HEK293T (cell line): ENCODE measurements around the gene ATP13A2.

Experiments used
- CTCF ChIA-PET: fragments of 350-600 bp; formaldehyde crosslinking; extraction: SDS; loops from one replicate; lab custom pipeline; 2021; ENCODE audit warnings: antibody characterized with exemption, inconsistent platforms; lab: Yijun Ruan, JAX
- POLR2A ChIA-PET: fragments of 350-600 bp; formaldehyde crosslinking; extraction: SDS; loops from one replicate; lab custom pipeline; 2020; ENCODE audit warnings: antibody characterized with exemption, inconsistent platforms; lab: Yijun Ruan, JAX
- DNase-seq: peaks from one replicate; pipeline ENCODE4 v3.0.0; 2012; ENCODE audit warnings: mixed read lengths; ENCODE audit errors: extremely low spot score
- ARNT ChIP-seq: fragments of 450-650 bp; IDR thresholded peaks from 2 replicates; pipeline ENCODE4 v1.6.1; 2017; ENCODE audit warnings: mild to moderate bottlenecking
- BHLHE40 ChIP-seq: fragments of 450-650 bp; IDR thresholded peaks from 2 replicates; pipeline ENCODE4 v1.6.1; 2016; ENCODE audit warnings: mild to moderate bottlenecking, moderate library complexity, borderline replicate concordance
- CTBP1 ChIP-seq: fragments of 450-650 bp; IDR thresholded peaks from 2 replicates; pipeline ENCODE4 v1.6.1; 2016; ENCODE audit warnings: borderline replicate concordance
- ELF4 ChIP-seq: fragments of 450-650 bp; IDR thresholded peaks from 2 replicates; pipeline ENCODE4 v1.6.1; 2017; ENCODE audit warnings: antibody characterized with exemption
- FOXA1 ChIP-seq: fragments of 450-650 bp; IDR thresholded peaks from 2 replicates; pipeline ENCODE4 v1.6.1; 2016; ENCODE audit warnings: mild to moderate bottlenecking
- FOXK2 ChIP-seq: fragments of 450-650 bp; IDR thresholded peaks from 2 replicates; pipeline ENCODE4 v1.6.1; 2016; ENCODE audit warnings: mild to moderate bottlenecking
- FOXM1 ChIP-seq: fragments of 450-650 bp; IDR thresholded peaks from 2 replicates; pipeline ENCODE4 v1.6.1; 2017; ENCODE audit warnings: mild to moderate bottlenecking, borderline replicate concordance
- HDGF ChIP-seq: fragments of 450-650 bp; IDR thresholded peaks from 2 replicates; pipeline ENCODE4 v1.6.1; 2017; ENCODE audit warnings: antibody characterized with exemption, borderline replicate concordance
- L3MBTL2 ChIP-seq: fragments of 450-650 bp; conservative IDR thresholded peaks from 2 replicates; pipeline ENCODE4 v1.6.1; 2016; ENCODE audit warnings: mild to moderate bottlenecking
- LEF1 ChIP-seq: fragments of 450-650 bp; IDR thresholded peaks from 2 replicates; pipeline ENCODE4 v1.6.1; 2017; ENCODE audit warnings: mild to moderate bottlenecking, borderline replicate concordance
- NFRKB ChIP-seq: fragments of 450-650 bp; IDR thresholded peaks from 2 replicates; pipeline ENCODE4 v1.6.1; 2016; ENCODE audit warnings: mild to moderate bottlenecking, moderate library complexity
- SP1 ChIP-seq: fragments of 450-650 bp; IDR thresholded peaks from 2 replicates; pipeline ENCODE4 v1.6.1; 2017
- SUZ12 ChIP-seq: fragments of 450-650 bp; IDR thresholded peaks from 2 replicates; pipeline ENCODE4 v1.6.1; 2016; ENCODE audit warnings: mild to moderate bottlenecking
- TARDBP ChIP-seq: fragments of 450-650 bp; IDR thresholded peaks from 2 replicates; pipeline ENCODE4 v1.6.1; 2016
- ZNF384 ChIP-seq: fragments of 450-650 bp; IDR thresholded peaks from 2 replicates; pipeline ENCODE4 v1.6.1; 2016
- TF ChIP-seq, protein P1 (sequence below): fragments of 450-650 bp; IDR thresholded peaks from 2 replicates; pipeline ENCODE4 v1.6.1; 2016

The ATP13A2 gene

DNA sequence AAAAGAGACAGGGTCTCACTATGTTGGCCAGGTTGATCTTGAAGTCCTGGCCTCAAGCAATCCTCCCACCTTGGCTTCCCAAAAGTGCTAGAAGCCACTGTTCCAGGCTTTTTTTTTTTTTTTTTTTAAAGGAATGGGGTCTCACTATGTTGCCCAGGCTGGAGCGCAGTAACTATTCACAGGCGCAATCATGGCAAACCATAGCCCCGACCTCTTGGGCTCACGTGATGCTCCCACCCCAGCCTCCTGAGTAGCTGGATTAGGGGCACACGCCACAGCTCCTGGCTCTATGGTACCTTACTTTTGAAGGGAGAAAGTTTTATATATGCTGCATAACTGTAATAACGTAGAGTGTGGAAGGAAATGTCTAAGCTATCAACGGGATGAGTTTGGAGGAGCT, 5.7 kb upstream of the ATP13A2 start:
- no peak for DNase-seq
- CTCF ChIA-PET = no interaction called here
- no peak for TF ChIP-seq ELF4
- no peak for TF ChIP-seq HDGF
- no peak for TF ChIP-seq CTBP1
- TF ChIP-seq SP1 = no peak
- no peak for TF ChIP-seq ARNT
- no peak for TF ChIP-seq LEF1
- TF ChIP-seq, protein P1, sequence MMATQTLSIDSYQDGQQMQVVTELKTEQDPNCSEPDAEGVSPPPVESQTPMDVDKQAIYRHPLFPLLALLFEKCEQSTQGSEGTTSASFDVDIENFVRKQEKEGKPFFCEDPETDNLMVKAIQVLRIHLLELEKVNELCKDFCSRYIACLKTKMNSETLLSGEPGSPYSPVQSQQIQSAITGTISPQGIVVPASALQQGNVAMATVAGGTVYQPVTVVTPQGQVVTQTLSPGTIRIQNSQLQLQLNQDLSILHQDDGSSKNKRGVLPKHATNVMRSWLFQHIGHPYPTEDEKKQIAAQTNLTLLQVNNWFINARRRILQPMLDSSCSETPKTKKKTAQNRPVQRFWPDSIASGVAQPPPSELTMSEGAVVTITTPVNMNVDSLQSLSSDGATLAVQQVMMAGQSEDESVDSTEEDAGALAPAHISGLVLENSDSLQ = no peak
- POLR2A ChIA-PET = interaction anchor here (1.1 kb wide), 1 partner anchor 112 kb away, joined by 3 read pairs; no protein-coding TSS in a partner anchor

DNA sequence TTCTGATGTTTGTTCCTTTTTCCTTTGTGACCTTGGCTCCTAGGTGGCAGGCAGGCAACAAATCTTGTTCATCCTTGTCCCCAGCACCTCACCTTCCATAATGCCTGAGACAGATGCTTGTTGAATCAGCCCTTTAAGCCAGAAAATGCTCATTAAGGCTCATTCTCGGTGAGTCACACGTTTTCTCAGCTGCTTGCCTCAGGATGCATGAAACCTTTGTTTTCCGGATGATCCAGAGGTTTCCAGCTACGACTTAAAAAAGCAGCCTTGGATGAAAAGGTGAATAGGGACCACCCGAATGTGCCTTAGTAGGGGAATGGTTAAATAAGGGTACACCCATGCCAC, 4.6 kb upstream of the ATP13A2 start:
- no peak for TF ChIP-seq FOXA1
- TF ChIP-seq FOXK2 = no peak
- TF ChIP-seq HDGF = no peak
- TF ChIP-seq L3MBTL2 = no peak
- no peak for TF ChIP-seq FOXM1
- TF ChIP-seq ARNT = no peak
- no peak for TF ChIP-seq TARDBP
- TF ChIP-seq, protein P1 = no peak
- TF ChIP-seq BHLHE40 = no peak
- no peak for TF ChIP-seq SP1
- TF ChIP-seq SUZ12 = no peak
- TF ChIP-seq ZNF384 = no peak
- no peak for TF ChIP-seq NFRKB
- TF ChIP-seq CTBP1 = no peak
- TF ChIP-seq ELF4 = no peak
- no peak for TF ChIP-seq LEF1
- CTCF ChIA-PET = no interaction called here
- DNase-seq = no peak
- POLR2A ChIA-PET = no interaction called here

DNA sequence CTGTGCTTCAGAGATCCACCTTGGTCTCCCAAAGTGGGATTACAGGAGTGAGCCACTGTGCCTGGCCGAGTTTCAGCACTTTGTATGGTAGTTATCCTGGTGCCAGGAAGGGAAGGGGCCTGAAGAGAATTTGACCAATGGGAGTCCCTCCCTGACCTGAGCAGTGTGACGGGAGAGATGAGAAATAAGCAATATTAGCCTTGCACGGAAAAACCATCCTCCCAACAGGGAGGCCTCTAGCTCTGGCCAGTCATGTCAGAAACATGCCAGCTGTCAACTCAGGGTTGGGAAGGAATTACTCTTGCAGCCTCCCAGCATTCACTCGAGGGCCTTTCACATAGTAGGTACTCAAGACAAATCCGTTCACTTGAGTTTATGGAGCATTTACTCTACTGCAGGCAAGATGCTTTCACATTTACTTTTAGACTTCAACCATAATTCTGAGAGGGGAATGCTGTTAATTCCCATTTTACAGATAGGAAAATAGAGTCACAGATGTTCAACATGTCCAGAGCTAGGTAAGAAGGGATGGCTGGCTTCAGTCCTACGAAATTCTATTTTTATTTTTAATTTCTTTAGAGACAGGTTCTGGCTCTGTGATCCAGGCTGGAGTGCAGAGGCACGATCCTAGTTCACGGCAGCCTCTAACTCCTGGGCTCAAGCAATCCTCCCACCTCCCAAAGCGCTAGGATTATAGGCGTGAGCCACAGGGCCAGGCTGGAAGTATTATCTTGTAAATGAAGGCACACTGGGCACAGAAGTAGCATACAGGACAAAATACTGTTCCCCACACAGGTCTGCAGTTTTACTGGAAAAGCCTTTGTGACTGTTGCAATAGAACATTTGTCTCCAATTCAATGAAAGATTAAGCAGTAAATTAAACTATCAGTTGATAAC, 3.2 kb upstream of the ATP13A2 start:
- DNase-seq = no peak
- CTCF ChIA-PET = no interaction called here
- no peak for TF ChIP-seq L3MBTL2
- TF ChIP-seq HDGF = no peak
- no peak for TF ChIP-seq FOXA1
- TF ChIP-seq ZNF384 = no peak
- TF ChIP-seq FOXM1 = no peak
- no peak for TF ChIP-seq LEF1
- TF ChIP-seq SP1 = no peak
- POLR2A ChIA-PET = no interaction called here

DNA sequence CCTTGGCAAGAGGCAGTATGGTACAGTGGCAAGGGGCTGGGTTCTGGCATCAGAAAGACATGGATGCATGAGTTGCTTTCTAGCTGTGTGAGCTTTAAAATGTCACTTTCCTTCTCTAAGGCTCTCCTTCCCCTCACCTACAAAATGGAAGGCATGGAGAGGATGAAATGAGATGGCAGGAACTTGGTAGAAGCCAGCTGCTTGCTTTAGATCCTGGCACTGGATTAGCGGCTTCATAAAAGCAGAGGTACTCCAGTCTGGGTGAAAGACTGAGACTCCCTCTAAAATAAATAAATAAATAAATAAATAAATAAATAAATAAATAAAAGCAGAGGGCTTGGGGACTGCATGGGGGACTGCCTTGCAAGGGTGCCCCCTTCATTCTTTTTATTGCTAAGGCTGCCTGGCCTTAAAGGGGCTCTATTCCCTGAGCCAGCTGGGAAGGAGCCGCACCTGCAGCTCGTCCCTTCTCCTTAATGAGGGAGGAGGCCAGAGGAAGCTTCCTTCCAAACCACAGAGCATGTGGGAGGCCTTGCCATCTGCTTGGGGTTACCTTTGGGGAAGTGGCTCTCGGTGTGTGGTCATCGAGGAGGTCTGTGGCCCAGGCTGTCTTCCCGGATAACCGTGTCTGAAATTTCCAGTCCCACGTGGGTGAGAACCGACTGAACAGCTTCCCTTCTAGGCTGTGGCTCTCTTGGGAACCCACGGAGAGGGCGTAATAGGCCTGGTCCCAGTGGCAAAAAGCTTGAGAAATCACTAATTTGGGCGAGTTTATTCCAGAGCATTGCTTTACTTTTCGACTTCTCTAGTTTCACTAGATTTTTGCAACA, 2.0 kb upstream of the ATP13A2 start:
- ChIA-PET POLR2A (interaction anchor here (1.1 kb wide), 1 partner anchor 34 kb away, joined by 3 read pairs; no protein-coding TSS in a partner anchor), CTCF (interaction anchor here (0.6 to 1.1 kb wide), 2 partner anchors 12 to 681 kb away, joined by 3 read pairs; no protein-coding TSS in a partner anchor)
- no peak for DNase-seq
- TF ChIP-seq BHLHE40 (no peak), FOXA1 (no peak), FOXM1 (no peak), LEF1 (no peak), ZNF384 (no peak), SUZ12 (no peak), ARNT (no peak), HDGF (no peak), L3MBTL2 (no peak), FOXK2 (no peak)
- TF ChIP-seq, protein P1 = no peak

DNA sequence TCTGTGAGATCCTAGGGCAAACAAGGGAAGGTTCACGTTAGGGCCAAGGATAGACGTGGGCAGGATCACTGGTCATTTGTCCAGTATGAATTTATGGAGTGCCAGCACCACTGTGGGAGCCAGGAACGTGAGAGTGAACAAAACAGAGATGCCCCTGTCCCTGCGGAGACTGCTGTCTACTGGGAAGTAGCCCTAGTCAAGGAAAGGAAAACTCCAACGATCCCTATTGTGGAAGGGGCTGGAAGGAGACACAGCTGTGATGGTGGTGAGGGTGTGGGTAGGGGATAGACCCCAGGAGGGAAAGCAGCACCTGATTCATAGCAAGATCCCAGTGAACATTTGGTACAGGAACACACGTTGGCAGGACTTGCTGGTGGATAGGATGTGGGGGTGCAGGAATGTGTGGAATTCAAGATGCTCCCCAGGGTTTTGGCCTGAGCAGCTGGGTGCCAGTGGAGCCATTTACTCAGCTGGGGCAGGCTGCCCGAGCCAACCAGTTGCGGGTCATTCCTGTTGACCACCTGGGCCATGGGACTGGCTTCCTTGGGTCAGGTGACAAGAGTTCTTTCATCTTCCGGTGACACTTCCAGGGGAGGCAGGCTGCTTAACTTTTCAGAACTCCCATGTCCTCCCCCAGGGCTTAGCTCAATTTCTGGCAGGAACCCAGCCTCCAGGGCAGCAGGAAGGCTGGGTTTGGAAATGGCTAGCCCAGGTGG, 1.2 kb upstream of the ATP13A2 start:
- TF ChIP-seq ARNT (no peak), SP1 (no peak), LEF1 (no peak), CTBP1 (no peak), HDGF (no peak), FOXM1 (no peak), TARDBP (no peak), BHLHE40 (no peak), FOXK2 (no peak), ELF4 (no peak), L3MBTL2 (no peak), SUZ12 (no peak), FOXA1 (no peak), NFRKB (no peak)
- TF ChIP-seq, protein P1 = no peak
- ChIA-PET POLR2A (interaction anchor here (1.1 to 1.2 kb wide), 2 partner anchors 9 to 33 kb away, joined by 3 to 6 read pairs; no protein-coding TSS in a partner anchor), CTCF (interaction anchor here (0.6 to 1.1 kb wide), 4 partner anchors 13 to 681 kb away, joined by 3 read pairs; no protein-coding TSS in a partner anchor)
- no peak for DNase-seq
